Hepatocyte (in vitro differentiated cells): Measurements from ENCODE around the gene CHRNA1. TPM values are rescaled to one million over a fixed set of nuclear protein-coding genes. Genes with fewer than 3 reads are reported as not detected.

Experiments
- DNase-seq: peaks from one replicate; pipeline ENCODE4 v3.0.0-alpha.2; 2016; ENCODE audit warnings: low spot score
- H2AFZ ChIP-seq: fragments of 200-600 bp; sonication (generic); 2 replicates; pipeline ENCODE4 v1.6.0; 2016; ENCODE audit warnings: antibody characterized with exemption, mild to moderate bottlenecking
- H3K27ac ChIP-seq: fragments of 200-600 bp; sonication (generic); 2 replicates; pipeline ENCODE4 v1.5.1; 2016; ENCODE audit warnings: mild to moderate bottlenecking
- H3K27me3 ChIP-seq: fragments of 200-600 bp; sonication (generic); 2 replicates; pipeline ENCODE4 v1.6.1; 2016
- H3K36me3 ChIP-seq: fragments of 200-600 bp; sonication (generic); replicated peaks from 2 replicates; pipeline ENCODE4 v1.5.1; 2016; ENCODE audit warnings: low read depth; ENCODE audit not compliant: insufficient read depth
- H3K4me1 ChIP-seq: fragments of 200-600 bp; sonication (generic); 2 replicates; pipeline ENCODE4 v1.5.1; 2016; ENCODE audit warnings: mild to moderate bottlenecking, moderate library complexity; ENCODE audit not compliant: insufficient read depth
- H3K4me2 ChIP-seq: fragments of 200-600 bp; sonication (generic); 2 replicates; pipeline ENCODE4 v1.6.0; 2016
- H3K4me3 ChIP-seq: fragments of 200-600 bp; sonication (generic); 2 replicates; pipeline ENCODE4 v1.5.1; 2016; ENCODE audit warnings: mild to moderate bottlenecking
- H3K79me2 ChIP-seq: fragments of 200-600 bp; sonication (generic); 2 replicates; pipeline ENCODE4 v1.6.0; 2017; ENCODE audit warnings: mild to moderate bottlenecking
- H3K9me2 ChIP-seq: fragments of 200-600 bp; sonication (generic); replicated peaks from 2 replicates; pipeline ENCODE4 v1.6.0; 2017; ENCODE audit warnings: mild to moderate bottlenecking; ENCODE audit not compliant: insufficient read depth
- H3K9me3 ChIP-seq: fragments of 200-600 bp; sonication (generic); 2 replicates; pipeline ENCODE4 v1.5.1; 2016; ENCODE audit warnings: low read depth, mild to moderate bottlenecking
- H4K20me1 ChIP-seq: fragments of 200-600 bp; sonication (generic); 2 replicates; pipeline ENCODE4 v1.6.0; 2016; ENCODE audit warnings: mild to moderate bottlenecking; ENCODE audit not compliant: insufficient read depth, poor library complexity, severe bottlenecking
- CTCF ChIP-seq: fragments of 200-600 bp; sonication (generic); IDR thresholded peaks from 2 replicates; pipeline ENCODE4 v1.5.1; 2016; ENCODE audit warnings: antibody characterized with exemption, mild to moderate bottlenecking; ENCODE audit not compliant: poor library complexity
- EZH2 ChIP-seq: fragments of 200-600 bp; sonication (generic); IDR thresholded peaks from 2 replicates; pipeline ENCODE4 v1.6.1; 2016; ENCODE audit warnings: antibody characterized with exemption, mild to moderate bottlenecking, borderline replicate concordance
- EZH2phosphoT487 ChIP-seq: fragments of 200-600 bp; sonication (generic); IDR thresholded peaks from one replicate; pipeline ENCODE4 v1.6.1; 2018; ENCODE audit warnings: antibody characterized with exemption, mild to moderate bottlenecking, low read depth, moderate library complexity; ENCODE audit not compliant: unreplicated experiment, severe bottlenecking
- WGBS: methylation state at CpG from one replicate; pipeline ENCODE4 v1.1.6; 2016; ENCODE audit warnings: low lambda C conversion rate; ENCODE audit errors: missing lambda C conversion rate; 5-methylcytosine and 5-hydroxymethylcytosine counted together
- polyA plus RNA-seq: library from polyadenylated mRNA; unstranded; fragments of >200 nt; fragmentation: Nextera tagmentation; extraction: Ambion mirVana; gene quantifications from 2 replicates; pipeline ENCODE4 v1.2.1, GENCODE V29; 2016
- total RNA-seq: library from RNA; depleted of rRNA; stranded (reverse); fragments of >200 nt; gene quantifications from 2 replicates; pipeline ENCODE4 v1.2.3, GENCODE V29; 2014

Gene CHRNA1
- total and polyA plus RNA-seq, 2 experiments from 2014 or later: 1.5 to 1.9 TPM

DNA sequence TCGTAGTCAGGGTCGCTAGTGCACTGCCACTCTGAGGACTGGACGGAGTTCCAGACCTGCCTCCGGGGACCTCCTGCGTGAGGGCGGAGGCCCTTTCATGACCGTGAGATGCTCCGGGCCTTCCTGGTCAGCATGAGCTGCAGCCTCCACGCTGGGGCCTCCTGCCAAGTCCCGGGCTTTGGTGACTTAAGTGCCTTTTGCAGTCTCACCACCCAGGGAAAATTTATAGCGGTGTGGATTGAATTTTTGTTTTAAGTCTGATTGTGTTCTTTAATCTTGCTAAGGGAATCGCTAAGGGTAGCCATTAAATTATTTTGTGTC is 33.6 kb downstream of the CHRNA1 start:
- Histone ChIP-seq H3K36me3 (no peaks in the 10 kb centered on the region), H3K79me2 (no peaks in the 10 kb centered on the region), H2AFZ (peak overlapping the region; percentile 58), H3K4me1 (no peaks in the 10 kb centered on the region), H3K4me2 (peak overlapping the region; percentile 95), H3K4me3 (no peak overlapping the region), H3K9me2 (no peaks in the 10 kb centered on the region), H3K27me3 (peaks cover 39% of the 10 kb centered on the region), H4K20me1 (no peaks in the 10 kb centered on the region), H3K27ac (no peak overlapping the region), H3K9me3 (no peaks in the 10 kb centered on the region)
- WGBS: 79% methylated on average over 12 of the region's 12 CpGs
- TF ChIP-seq EZH2 (no peak), CTCF (no peak), EZH2phosphoT487 (no peak)
- DNase-seq: no peak

GRCh38 chr2:174729797-174730697 is 34.2 kb downstream of the CHRNA1 start:
- H3K4me2 ChIP-seq: peak overlapping the region; percentile 95
- TF ChIP-seq EZH2: no peak
- TF ChIP-seq EZH2phosphoT487: no peak
- peak; percentile 35 for DNase-seq
- no peaks in the 10 kb centered on the region for H3K79me2 ChIP-seq
- H3K27ac ChIP-seq: no peak overlapping the region
- no peaks in the 10 kb centered on the region for H3K4me1 ChIP-seq
- no peaks in the 10 kb centered on the region for H3K36me3 ChIP-seq
- no peaks in the 10 kb centered on the region for H4K20me1 ChIP-seq
- H2AFZ ChIP-seq: peak overlapping the region; percentile 63
- H3K27me3 ChIP-seq: peaks cover 39% of the 10 kb centered on the region
- peak overlapping the region; percentile 31 for H3K4me3 ChIP-seq
- 22% methylated on average over 56 of the region's 59 CpGs for WGBS
- H3K9me3 ChIP-seq: no peaks in the 10 kb centered on the region
- no peaks in the 10 kb centered on the region for H3K9me2 ChIP-seq

- H3K36me3 ChIP-seq: no peaks in the 10 kb centered on the region
- no peak overlapping the region for H3K4me2 ChIP-seq
- no peaks in the 10 kb centered on the region for H4K20me1 ChIP-seq
- H3K4me1 ChIP-seq: no peaks in the 10 kb centered on the region
- no peaks in the 10 kb centered on the region for H3K9me2 ChIP-seq
- H2AFZ ChIP-seq: no peak overlapping the region
- no peak for DNase-seq
- no peaks in the 10 kb centered on the region for H3K79me2 ChIP-seq
- H3K27ac ChIP-seq: no peak overlapping the region
- peaks cover 39% of the 10 kb centered on the region for H3K27me3 ChIP-seq
- 98% methylated on average over 9 of the region's 9 CpGs for whole genome bisulfite sequencing
- TF ChIP-seq EZH2: no peak
- TF ChIP-seq EZH2phosphoT487: no peak
- no peak for TF ChIP-seq CTCF
- H3K4me3 ChIP-seq: no peak overlapping the region
- no peaks in the 10 kb centered on the region for H3K9me3 ChIP-seq
These were observed 36.2 kb downstream of the CHRNA1 start for GRCh38 chr2:174728096-174728495.

DNA sequence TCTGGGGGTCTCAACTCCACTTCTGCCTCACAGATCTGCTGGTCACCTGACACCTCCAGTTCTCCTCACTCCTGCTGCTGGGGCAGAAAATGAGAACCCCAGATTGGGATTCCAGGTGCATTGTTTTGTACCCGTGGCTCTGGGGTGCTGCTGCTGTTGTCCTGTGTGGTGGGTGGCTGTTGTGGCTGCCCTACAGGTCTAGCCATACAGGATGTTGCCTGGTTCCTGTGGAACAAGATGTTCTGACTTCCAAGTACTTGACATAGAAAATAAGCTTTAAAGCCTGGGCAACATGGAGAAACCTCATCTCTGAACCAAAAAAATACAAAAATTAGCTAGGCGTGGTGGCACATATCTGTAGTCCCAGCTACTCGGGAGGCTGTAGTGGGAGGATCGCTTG is 38.1 kb downstream of the CHRNA1 start:
- Histone ChIP-seq H3K4me2 (no peak overlapping the region), H3K4me1 (no peaks in the 10 kb centered on the region), H4K20me1 (no peaks in the 10 kb centered on the region), H3K4me3 (no peak overlapping the region), H3K9me2 (no peaks in the 10 kb centered on the region), H3K36me3 (no peaks in the 10 kb centered on the region), H2AFZ (no peak overlapping the region), H3K79me2 (no peaks in the 10 kb centered on the region), H3K27ac (no peak overlapping the region), H3K9me3 (no peaks in the 10 kb centered on the region), H3K27me3 (peaks cover 29% of the 10 kb centered on the region)
- WGBS: 89% methylated on average over 4 of the region's 4 CpGs
- TF ChIP-seq CTCF (no peak), EZH2phosphoT487 (no peak), EZH2 (no peak)
- DNase-seq: no peak
